NCI-H128 (cell line): ENCODE results near the gene ZDHHC8.

Experiments
- DNase-seq: peaks from one replicate; lab custom pipeline; 2025; ENCODE audit not compliant: unreplicated experiment; lab: John Stamatoyannopoulos, UW

Gene ZDHHC8

GRCh38 chr22:20128902-20129746 is 2.5 kb upstream of the ZDHHC8 start:
- no peak for DNase-seq

DNA sequence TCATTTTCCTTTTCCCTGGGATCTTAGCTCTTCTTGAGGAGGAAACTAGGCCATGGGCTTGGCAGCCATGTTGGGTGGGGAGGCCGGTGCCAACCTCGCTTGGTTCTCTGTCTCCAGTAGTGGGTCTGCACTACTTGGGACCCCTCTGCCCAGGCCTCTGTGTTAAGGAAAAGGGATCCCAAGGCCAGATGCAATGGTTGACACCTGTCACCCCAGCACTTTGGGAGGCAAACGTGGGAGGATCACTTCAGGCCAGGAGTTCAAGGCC is 1.9 kb upstream of the ZDHHC8 start:
- DNase-seq = no peak

DNA sequence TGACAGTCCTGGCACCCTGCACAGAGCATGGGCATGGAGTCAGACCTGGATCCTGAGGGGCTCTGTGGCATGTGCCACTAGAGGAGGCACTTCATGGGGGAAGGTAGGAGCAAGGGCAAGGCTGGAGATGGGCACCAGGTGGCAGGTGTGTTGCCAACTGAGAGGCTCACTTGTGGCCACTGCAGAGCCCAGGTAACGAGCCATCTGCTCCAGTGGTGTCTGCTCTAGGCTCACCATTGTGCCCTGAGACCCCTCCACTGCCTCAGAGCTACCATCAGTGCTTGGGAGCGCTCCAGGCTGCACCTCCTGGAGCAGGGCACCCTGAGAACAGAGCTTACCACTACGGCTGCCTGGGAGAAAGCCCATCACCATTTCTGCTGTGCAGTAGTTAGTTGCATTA is 1.3 kb upstream of the ZDHHC8 start:
- DNase-seq = no peak

DNA sequence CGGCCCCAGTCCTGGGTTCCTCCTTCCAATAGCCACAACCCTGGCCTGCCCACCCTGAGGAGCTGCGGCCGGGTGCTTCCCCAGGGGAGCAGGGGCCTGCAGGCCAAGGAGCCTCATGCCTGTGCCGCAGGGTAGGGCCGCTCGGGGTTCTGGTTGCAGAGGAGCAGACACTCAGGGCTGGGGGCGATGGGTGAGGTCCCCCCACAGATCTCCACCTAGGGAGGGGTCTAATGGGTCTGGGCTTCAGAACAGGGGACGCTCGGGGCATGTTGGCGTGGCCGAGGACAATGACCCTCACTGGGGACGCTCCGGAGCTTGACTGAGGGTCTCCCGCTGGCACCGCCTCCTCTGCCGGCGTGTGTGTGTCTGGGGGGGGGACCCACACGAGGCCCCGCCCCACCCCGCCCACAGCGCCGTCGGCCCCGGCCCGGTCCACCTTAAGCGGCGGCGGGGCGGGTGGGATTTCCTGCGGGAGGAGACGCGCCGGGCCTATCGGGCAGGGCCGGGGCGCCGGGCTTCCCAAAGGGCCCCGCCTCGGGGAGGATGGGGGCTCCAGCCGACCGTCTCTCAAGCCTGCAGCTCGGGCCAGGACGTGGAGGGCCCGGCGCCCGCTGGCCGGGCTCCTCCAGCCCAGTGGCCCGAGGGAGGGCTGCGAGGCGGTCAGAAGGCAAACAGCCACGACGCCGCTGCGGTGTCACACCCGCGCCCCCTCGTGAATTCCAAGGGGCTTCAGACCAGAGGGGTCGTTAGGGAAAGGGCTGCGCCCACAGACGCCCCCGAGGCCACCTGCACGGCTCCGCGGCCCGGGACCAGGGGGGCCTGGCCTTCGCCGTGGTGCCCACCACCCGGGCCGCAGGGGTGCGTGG is 640 bp upstream of the ZDHHC8 start:
- no peak for DNase-seq

DNA sequence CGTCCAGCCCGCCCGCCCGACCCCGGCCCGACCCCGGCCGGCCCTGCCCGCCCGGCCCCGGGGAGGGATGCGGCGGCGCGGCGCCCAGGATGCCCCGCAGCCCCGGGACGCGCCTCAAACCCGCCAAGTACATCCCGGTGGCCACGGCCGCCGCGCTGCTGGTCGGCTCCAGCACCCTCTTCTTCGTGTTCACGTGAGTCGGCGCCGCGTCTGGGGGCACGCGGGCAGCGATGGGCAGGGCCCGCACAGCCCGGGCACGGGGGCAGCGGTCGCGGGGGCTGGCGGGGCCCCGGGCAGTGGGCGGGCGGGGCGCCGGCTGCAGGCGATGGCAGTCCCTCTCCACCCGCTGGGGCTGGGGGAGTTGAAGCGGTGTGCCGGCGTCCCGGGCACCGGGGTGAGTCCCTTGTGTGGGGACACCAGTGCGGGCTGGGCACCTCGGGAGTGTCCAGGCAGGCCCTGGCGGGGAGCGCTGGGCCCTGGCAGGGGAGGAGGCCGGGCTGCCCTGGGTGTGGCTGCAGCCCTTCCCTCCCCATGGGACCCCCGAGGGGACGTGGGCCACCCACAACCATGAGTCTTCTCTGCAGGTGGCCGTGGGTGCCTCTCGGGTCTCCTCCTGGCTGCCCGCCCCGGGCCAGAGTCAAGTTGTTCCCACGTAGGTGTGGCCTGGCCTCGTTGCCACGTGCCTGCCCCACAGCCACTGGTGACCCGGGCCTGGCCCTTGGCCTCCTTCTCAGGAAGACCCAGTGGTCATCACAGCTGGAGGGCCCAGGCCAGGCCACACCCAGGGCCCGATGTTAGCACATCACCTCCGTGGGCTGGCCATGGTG is 468 bp downstream of the ZDHHC8 start:
- no peak for DNase-seq

DNA sequence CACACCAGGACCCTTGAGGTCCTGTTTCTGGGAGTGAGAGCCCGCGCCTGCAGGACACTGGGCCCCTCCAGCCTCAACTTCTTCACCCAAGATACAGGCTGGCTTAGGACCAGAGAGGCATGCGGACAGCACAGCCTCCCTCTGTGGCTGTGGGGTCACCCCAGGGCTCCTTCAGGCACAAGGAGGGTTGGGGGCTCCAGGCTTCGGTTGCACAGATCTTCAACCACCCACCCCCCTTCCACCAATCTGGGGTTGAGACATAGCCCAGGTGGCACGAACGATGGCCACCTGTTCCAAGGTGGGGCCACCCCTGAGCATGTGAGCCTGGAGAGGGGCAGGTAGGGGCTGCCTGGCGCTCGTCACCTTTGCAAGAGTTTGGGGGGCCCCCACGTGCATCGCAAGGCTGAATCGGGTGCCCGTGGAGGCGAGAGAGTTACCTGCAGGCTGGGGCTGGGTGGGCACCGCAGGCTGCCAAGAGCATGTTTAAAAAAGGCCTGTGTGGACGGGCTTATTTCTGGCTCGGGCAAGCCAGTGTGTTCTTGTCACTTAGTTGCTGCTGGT is 1.2 kb downstream of the ZDHHC8 start:
- no peak for DNase-seq

DNA sequence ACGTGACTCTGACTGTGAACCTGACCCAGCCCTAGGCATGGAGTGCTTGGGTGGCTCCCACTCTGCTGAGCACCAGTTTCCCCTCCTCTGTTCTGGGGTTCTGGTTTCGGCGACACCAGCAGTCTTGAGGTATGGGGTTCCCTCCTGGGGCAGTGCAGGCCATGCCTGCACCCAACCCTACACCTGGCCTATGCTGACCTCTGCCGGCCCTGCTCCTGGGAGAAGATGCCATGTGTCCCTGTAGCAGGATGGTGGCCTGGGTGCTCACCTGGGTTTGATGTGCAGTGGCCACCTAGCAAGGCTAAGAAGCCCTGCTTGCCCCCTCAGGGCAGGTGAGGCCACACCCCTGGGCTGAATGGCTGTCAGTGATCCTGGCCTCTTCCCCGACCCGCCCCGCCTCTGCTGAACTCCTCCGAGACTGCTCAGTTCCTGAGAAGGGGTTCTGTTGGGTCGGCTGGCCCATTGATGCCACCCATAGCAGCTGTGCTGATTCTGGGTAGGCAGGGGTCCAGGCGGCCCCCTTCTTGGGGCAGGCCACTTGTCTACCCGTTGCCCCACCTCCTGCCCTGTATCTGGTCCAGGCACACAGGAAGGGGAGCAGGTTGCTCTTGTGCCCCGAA is 2.4 kb downstream of the ZDHHC8 start:
- DNase-seq = no peak

GRCh38 chr22:20135265-20135664 is 3.7 kb downstream of the ZDHHC8 start:
- DNase-seq = no peak

DNA sequence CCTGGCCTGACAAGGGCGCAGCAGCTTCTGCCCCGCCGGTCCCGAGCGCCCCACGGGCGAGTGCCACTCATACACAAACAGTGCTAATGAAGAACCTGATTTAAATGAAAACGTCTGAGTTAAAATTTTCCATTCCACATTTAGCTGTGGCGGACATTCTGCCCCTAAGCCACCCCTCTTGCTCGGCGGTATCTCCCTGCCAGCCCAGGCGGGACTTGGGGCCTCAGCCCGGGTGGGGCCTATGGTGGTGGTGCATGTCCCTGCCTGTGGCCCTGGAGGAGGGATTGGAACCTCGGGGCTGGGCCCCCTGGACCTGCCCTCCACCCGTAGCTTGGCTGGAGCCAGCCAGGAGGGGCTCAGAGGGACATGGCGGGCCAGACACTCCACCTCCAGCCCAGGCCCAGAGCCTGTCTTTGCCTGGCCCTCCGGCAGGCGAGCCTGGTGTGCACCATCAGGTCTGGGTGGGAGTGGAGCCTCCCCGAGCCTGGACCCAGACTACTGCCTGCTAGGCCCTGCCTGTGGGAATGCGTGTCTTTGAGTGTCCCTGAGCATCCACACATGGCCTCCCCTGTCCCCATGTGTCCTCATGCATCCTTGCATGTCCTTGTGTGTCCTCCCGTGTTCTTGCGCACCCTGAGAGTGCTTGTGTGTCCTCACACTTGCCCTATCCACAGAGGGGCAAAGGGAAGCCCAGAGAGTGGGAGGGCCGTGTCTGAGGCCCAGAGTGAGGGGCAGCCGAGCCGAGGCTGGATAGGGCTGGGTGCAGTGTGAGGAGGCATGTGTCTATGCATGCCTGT is 4.4 kb downstream of the ZDHHC8 start:
- DNase-seq = no peak

DNA sequence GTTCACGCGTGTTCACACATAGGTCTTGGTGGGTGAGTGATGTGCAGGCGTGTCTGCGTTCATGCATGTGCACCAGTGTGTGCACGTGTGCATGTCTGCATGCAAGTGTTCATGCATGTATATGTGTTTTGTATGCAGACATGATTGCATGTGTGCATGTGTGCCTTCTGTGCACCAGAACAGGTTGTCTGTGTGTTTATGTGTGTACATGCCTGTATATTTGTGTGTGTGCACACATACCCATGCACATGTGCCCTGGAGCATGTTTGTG is 4.9 kb downstream of the ZDHHC8 start:
- no peak for DNase-seq

- DNase-seq = no peak
Observed at GRCh38 chr22:20137113-20137512, 5.5 kb downstream of the ZDHHC8 start.

DNA sequence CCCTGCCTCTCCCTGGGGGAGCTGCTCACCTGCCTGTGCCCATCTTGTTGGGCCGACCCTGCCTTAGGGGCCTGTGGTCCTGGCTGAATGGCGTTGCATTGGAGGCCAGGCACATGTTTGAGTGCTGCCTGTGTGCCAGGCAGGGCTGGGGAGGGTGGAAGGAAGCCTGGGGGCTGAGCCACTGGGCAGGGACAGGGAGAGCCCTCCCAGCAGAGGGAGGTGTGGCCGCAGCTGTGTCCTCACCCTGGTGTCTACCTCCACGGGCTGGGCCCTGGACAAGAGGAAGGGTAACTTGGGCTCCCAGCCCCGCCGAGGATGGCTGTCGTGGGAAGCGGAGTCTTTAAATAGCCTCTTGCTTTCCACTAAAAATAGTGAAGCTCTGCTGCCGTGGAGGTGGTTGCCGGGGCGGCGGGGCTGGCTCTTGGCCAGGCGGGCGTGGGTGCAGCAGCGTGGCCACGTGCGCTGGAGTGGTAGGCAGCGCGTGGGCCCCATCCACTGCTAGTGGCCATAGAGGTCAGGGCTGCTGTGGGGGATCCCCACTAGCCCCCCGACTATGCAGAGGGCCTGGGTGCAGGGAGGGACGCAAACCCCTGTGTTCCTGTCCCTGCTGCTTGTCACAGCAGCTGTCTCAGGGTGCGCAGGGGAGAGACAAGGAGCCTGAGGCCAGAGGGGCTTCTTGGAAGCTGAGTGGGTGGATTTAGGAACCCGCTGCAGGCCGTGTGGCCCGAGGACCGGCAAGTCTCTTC is 6.2 kb downstream of the ZDHHC8 start:
- no peak for DNase-seq

DNA sequence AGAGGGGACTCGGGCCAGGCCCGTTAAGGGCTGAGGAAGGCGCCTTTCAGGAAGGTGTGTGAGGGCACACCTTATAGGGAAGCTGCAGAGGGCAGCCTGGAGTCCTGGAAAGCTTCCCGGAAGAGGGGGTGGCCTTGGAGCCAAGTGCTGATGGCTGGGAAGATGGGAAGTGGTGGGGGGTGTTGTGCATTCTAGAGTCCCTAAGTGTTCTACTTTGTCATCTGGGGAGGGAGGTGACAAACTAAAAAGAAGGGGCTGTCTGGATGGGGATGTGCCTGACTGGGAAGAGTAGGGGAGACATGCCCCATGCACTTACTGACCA is 6.8 kb downstream of the ZDHHC8 start:
- no peak for DNase-seq

DNA sequence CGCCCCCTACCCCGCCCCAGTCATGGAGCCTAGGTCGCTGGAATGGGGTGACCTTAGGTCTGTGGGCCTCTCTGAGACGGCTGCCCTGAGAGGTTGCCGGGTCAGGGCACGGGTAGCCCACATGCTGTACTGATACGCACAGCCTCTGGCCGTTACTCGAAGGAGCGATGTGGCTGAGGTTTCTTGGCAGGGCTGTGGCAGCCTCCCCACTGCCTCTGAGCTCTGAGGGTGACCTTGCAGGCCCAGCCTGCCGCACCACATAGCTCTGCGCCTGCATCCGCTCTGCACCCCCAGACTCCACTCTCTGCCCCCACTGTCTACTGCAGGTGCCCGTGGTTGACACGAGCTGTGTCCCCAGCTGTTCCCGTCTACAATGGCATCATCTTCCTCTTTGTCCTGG is 7.3 kb downstream of the ZDHHC8 start:
- no peak for DNase-seq

GRCh38 chr22:20139391-20140106 is 7.9 kb downstream of the ZDHHC8 start:
- DNase-seq = no peak

GRCh38 chr22:20140107-20140445 is 8.5 kb downstream of the ZDHHC8 start:
- DNase-seq = no peak

- DNase-seq = no peak
Observed at GRCh38 chr22:20140521-20140964, 8.9 kb downstream of the ZDHHC8 start.

- no peak for DNase-seq
Observed at GRCh38 chr22:20141186-20142077, 9.8 kb downstream of the ZDHHC8 start.
